ENCODE data around the gene LCT. TPM values are rescaled to one million over a fixed set of nuclear protein-coding genes. Genes with fewer than 3 reads are reported as not detected.

Gene LCT
- total and polyA plus RNA-seq, 9 of the 15 experiments (the other 6 are each of a cell fraction or from before 2014, with no cell fraction given): 0.01 to 0.04 (median 0.03) TPM; not detected in 4

- DNase-seq (ENCODE audit: extremely low read depth in 1 of 4, low spot score in 3 of 4) (no peak), FAIRE-seq (peak; percentile 62), ATAC-seq (no peak)
- Histone ChIP-seq H3K27me3 (ENCODE audit: control insufficient read depth in 2 of 2, insufficient read depth in 2 of 2, low read length in 2 of 2) (no peaks in the 10 kb centered on the region), H3K4me2 (ENCODE audit: insufficient read depth, low read length) (no peak overlapping the region), H3K4me1 (replicated peaks in 1 of 2; ENCODE audit: control insufficient read depth in 2 of 2, insufficient read depth in 2 of 2, low read length in 2 of 2) (no peaks in the 10 kb centered on the region), H2AFZ (ENCODE audit: low read depth, low read length) (no peak overlapping the region), H3K9me3 (replicated peaks; ENCODE audit: control insufficient read depth, insufficient read depth, low read depth, low read length) (no peaks in the 10 kb centered on the region), H3K4me3 (no peak overlapping the region), H3K79me2 (ENCODE audit: control insufficient read depth, insufficient read depth, low read length) (no peaks in the 10 kb centered on the region), H3K36me3 (ENCODE audit: control insufficient read depth, insufficient read depth, low read length) (peaks cover 91% of the 10 kb centered on the region), H3K27ac (ENCODE audit: extremely low read depth, low read depth, low read length) (no peak overlapping the region), H4K20me1 (replicated peaks; ENCODE audit: control insufficient read depth, insufficient read depth, low read length) (no peaks in the 10 kb centered on the region), H3K9me1 (ENCODE audit: control insufficient read depth, insufficient read depth, low read length) (peaks cover 5% of the 10 kb centered on the region), H3K9ac (ENCODE audit: insufficient read depth in 1 of 2, low read depth in 2 of 2, low read length in 2 of 2) (no peak overlapping the region)
- POLR2A ChIA-PET: interaction anchor here (1.9 kb wide), 1 partner anchor 10 kb away, joined by 6 read pairs; no protein-coding TSS in a partner anchor
- WGBS (ENCODE audit: insufficient coverage, low coverage, missing lambda C conversion rate): 83% methylated on average over 12 of the region's 12 CpGs
- no TSS peak for BruUV-seq (replicated peaks)
- TF ChIP-seq ZNF316 (IDR thresholded peaks at IDR 0.05) (peak; percentile 54), POLR2B (IDR thresholded peaks at IDR 0.05; ENCODE audit: low read depth, partially characterized antibody) (no peak), HNRNPUL1 (IDR thresholded peaks at IDR 0.05; ENCODE audit: low read length) (no peak), ZNF449 (CRISPR knock-in tag; IDR thresholded peaks at IDR 0.05) (no peak), MAFG (tag; conservative IDR thresholded peaks at IDR 0.05) (0 out of 2 replicates have a peak, but pooled peaks have one; percentile 17), ZFP30 (CRISPR knock-in tag; IDR thresholded peaks at IDR 0.05; ENCODE audit: borderline replicate concordance) (no peak), ZNF444 (CRISPR knock-in tag; IDR thresholded peaks at IDR 0.05) (no peak)
- intact Hi-C loops (cut with micrococcal nuclease) (no loop called here), in situ Hi-C loops (cut with MboI) (no loop called here)
- CTCF ChIA-PET (ENCODE audit: low intra/inter-chr PET ratio): no interaction called here
Measured at GRCh38 chr2:135844301-135844895, 7.4 kb upstream of the LCT start.

Measured in K562 (cell line).